Erythroblast (primary cell): ENCODE data around the gene LRP1.

Source experiments
- DNase-seq, 2 experiments: peaks; one replicate each; lab custom pipeline; 2025; lab: John Stamatoyannopoulos, UW
- GATA1 ChIP-seq: IDR thresholded peaks from 2 replicates; pipeline ENCODE4 v1.6.1; 2011; ENCODE audit warnings: low read depth, mild to moderate bottlenecking, control low read depth, low read length, moderate library complexity
- POLR2A ChIP-seq: IDR thresholded peaks from 2 replicates; pipeline ENCODE4 v1.6.1; 2011; ENCODE audit warnings: mild to moderate bottlenecking, low read length

The LRP1 gene

DNA sequence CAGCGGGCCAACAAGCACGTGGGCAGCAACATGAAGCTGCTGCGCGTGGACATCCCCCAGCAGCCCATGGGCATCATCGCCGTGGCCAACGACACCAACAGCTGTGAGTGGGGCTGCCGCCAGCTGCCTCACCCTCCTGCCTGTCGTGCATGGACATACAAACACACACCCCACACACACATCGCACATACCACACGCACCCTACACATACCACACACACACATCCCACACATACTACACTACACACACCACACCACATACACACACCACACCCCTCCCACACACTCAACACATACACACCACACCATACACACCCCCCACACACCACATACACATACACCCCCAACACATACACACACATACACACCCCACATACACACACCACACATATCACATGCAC, 63.1 kb downstream of the LRP1 start:
- TF ChIP-seq GATA1 (no peak), POLR2A (no peak)
- DNase-seq: peak; percentile 12 to 40

DNA sequence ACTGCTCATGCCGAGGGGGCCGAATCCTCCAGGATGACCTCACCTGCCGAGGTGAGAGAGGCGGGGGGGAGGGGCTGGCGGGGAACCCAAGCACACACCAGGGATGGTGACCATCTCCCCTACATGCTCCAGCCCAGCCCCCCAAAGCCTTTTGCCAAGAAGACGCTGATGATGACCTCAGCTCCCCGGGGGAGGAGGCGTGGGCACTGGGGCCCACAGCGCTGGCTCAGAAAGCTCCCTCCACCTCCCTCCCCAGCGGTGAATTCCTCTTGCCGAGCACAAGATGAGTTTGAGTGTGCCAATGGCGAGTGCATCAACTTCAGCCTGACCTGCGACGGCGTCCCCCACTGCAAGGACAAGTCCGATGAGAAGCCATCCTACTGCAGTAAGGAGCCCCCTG, 64.6 kb downstream of the LRP1 start:
- DNase-seq: no peak
- TF ChIP-seq POLR2A (no peak), GATA1 (no peak)

DNA sequence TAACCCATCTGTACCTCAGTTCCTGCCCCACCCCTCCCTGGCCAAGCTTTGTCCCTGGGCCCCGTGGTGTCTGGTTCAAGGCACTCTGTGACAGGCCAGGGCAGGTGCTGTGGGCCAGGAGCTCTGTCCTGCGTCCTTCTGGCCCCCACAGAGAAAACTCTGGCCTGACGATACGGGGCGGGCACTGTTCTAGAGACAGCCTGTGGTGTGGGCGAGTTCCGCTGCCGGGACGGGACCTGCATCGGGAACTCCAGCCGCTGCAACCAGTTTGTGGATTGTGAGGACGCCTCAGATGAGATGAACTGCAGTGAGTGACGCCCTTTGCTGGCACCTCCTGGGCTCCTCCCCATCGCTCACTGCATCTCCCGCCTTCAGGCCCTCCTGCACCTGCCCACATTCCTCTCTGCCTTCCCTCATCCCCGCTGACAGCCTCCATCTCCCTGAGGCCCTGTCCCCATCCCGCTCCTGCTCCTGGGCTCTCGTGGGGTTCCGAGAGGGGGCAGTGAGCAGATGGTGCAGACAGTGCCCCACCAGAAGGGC, 65.5 kb downstream of the LRP1 start:
- DNase-seq: no peak
- TF ChIP-seq GATA1: no peak

DNA sequence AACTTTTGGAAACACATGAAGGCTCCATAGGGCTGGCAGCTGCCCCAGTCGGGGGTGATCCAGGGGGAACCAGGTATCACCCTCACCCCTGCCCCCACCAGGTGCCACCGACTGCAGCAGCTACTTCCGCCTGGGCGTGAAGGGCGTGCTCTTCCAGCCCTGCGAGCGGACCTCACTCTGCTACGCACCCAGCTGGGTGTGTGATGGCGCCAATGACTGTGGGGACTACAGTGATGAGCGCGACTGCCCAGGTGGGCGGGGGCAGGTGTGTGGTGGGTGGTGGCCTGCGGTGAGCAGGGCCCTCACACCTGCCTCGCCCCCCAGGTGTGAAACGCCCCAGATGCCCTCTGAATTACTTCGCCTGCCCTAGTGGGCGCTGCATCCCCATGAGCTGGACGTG, 66.0 kb downstream of the LRP1 start:
- no peak for DNase-seq
- no peak for TF ChIP-seq POLR2A
- no peak for TF ChIP-seq GATA1

DNA sequence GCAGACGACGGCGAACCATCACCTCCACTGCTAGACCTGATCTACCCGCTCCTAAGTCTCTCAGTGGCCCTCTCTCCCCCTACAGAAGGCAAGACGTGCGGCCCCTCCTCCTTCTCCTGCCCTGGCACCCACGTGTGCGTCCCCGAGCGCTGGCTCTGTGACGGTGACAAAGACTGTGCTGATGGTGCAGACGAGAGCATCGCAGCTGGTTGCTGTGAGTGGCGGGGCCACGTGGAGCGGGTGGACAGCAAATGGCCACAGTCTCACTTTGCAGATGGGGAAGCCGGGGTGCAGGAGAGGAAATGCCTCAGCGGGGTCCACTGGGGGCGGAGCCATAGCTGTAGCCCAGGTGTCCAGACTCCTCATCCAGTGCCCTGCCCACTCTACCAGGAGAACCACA, 66.9 kb downstream of the LRP1 start:
- TF ChIP-seq POLR2A (no peak), GATA1 (no peak)
- DNase-seq: no peak

DNA sequence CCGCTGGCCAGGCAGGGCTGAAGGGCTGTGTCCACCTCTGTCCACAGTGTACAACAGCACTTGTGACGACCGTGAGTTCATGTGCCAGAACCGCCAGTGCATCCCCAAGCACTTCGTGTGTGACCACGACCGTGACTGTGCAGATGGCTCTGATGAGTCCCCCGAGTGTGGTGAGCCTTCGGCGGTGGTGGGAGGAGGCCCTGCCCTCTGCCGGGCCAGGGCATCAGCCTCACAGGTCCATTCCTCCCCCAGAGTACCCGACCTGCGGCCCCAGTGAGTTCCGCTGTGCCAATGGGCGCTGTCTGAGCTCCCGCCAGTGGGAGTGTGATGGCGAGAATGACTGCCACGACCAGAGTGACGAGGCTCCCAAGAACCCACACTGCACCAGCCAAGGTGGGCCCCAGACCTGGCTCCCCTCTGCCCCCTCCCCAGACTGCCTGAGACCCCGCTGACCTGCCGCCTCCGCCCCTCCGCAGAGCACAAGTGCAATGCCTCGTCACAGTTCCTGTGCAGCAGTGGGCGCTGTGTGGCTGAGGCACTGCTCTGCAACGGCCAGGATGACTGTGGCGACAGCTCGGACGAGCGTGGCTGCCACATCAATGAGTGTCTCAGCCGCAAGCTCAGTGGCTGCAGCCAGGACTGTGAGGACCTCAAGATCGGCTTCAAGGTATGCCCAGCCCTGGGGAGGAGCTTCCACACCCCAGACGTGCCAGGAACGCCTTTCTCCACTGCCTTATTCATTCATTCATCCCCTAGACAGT, 67.5 kb downstream of the LRP1 start:
- TF ChIP-seq GATA1 (no peak), POLR2A (no peak)
- no peak for DNase-seq

DNA sequence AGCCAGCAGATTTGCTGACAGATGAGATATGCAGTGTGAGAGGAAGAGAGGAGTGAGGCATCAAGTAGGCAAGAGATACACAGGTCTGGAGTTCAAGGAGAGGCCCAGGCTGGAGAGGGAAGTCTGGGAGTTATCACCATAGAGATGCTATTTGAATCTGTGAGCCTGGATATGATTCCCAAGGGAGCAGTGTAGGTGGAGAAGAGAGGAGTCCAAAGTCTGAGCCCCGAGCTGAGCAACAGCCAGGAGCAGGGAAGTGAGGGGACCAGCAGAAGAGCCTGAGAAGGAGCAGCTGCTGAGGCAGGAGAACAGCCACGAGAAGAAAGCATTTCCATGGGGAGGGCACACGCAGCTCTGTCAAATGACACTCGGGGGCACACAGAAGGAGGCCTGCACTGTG, 68.2 kb downstream of the LRP1 start:
- DNase-seq: no peak
- no peak for TF ChIP-seq GATA1
- no peak for TF ChIP-seq POLR2A

DNA sequence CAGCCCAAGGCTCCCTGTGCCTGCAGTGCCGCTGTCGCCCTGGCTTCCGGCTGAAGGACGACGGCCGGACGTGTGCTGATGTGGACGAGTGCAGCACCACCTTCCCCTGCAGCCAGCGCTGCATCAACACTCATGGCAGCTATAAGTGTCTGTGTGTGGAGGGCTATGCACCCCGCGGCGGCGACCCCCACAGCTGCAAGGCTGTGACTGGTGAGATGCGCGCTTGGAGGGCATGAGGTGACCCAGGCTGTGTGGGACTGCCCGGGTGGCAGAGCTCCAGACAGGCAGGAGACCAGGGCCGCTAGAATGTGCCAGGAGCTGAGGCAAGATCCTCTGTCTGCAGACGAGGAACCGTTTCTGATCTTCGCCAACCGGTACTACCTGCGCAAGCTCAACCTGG, 68.7 kb downstream of the LRP1 start:
- no peak for DNase-seq
- TF ChIP-seq GATA1: no peak
- TF ChIP-seq POLR2A: no peak

DNA sequence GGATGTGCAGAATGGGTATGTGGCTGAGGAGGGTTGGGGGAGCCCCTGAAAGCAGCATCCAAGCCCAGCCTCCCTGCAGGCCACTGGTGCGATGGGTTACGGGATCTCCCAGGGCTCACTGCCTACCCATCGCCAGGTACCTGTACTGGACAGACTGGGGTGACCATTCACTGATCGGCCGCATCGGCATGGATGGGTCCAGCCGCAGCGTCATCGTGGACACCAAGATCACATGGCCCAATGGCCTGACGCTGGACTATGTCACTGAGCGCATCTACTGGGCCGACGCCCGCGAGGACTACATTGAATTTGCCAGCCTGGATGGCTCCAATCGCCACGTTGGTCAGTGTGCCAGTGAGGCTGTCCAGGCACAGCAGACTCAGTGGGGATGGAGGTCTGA, 70.0 kb downstream of the LRP1 start:
- DNase-seq: no peak
- TF ChIP-seq POLR2A: no peak
- TF ChIP-seq GATA1: no peak

DNA sequence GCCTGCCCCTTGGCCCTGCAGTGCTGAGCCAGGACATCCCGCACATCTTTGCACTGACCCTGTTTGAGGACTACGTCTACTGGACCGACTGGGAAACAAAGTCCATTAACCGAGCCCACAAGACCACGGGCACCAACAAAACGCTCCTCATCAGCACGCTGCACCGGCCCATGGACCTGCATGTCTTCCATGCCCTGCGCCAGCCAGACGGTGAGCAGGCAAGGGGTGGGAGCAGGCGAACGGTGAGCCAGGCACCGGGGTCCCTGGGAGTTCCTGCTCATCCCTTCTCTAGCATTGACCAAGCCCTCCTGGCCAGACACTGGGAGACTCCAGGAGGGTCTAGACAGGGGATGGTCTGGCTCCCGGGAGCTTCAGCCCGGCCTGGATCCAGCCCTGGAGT, 70.9 kb downstream of the LRP1 start:
- DNase-seq: no peak

DNA sequence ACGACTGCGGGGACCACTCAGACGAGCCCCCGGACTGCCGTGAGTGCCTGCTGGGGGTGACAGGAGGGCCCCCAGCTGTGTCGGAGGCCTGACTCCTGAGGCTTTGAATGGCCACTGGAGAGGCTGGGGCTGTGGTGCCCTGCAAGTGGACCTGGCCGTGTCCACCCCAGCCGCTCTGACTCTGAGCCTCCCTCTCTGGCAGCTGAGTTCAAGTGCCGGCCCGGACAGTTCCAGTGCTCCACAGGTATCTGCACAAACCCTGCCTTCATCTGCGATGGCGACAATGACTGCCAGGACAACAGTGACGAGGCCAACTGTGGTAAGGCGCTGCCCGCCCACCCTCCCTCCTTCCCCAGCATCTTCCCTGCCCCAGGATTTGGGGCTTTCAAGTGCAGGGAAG, 72.2 kb downstream of the LRP1 start:
- DNase-seq: no peak
- TF ChIP-seq GATA1: no peak
- no peak for TF ChIP-seq POLR2A

More for the DNA sequence above, 70.9 kb downstream of the LRP1 start:
- TF ChIP-seq GATA1 (no peak), POLR2A (no peak)

DNA sequence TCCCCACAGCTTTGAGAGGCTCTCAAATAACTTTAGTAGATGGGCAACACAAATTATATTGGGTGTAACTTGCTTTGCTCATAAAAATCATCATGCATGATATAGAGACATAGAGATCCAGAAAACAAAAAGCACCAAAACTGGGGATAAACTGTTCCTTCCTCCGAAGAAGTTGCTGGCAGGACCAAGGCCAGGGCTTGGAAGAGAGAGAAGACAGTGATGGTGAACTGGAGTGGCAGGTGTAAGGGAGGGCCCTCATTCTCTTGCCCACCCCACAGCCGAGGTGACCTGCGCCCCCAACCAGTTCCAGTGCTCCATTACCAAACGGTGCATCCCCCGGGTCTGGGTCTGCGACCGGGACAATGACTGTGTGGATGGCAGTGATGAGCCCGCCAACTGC, 72.9 kb downstream of the LRP1 start:
- no peak for DNase-seq
- TF ChIP-seq GATA1: no peak
- TF ChIP-seq POLR2A: no peak

DNA sequence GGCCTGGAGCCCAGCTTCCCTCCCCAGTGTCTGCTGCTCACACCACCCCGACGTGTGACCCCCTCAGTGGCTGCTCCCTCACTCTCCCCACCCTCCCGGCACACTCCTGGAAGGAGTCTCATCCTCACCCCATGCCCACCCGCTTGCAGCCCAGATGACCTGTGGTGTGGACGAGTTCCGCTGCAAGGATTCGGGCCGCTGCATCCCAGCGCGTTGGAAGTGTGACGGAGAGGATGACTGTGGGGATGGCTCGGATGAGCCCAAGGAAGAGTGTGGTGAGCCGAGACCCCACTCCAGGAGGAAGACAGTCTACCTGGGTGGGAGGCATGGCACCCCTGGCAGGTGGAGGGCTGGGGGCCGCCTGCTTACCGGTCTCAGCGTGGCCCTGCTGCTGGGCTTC, 73.3 kb downstream of the LRP1 start:
- no peak for DNase-seq
- TF ChIP-seq POLR2A: no peak
- no peak for TF ChIP-seq GATA1

DNA sequence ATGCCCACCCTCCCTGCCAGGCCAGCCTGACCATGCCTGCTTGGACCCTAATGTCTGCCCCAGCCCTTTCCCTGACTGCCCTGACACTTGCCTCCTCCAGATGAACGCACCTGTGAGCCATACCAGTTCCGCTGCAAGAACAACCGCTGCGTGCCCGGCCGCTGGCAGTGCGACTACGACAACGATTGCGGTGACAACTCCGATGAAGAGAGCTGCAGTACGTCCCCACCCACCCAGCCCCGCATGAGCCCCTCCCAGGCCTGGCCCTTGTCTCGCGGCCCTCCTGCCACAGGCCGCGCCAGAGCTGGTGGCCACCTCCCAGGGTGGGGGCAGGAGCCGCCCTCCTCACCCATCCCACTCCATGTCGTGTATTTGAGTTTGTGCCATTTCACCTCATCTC, 74.0 kb downstream of the LRP1 start:
- TF ChIP-seq POLR2A: no peak
- TF ChIP-seq GATA1: no peak
- no peak for DNase-seq

DNA sequence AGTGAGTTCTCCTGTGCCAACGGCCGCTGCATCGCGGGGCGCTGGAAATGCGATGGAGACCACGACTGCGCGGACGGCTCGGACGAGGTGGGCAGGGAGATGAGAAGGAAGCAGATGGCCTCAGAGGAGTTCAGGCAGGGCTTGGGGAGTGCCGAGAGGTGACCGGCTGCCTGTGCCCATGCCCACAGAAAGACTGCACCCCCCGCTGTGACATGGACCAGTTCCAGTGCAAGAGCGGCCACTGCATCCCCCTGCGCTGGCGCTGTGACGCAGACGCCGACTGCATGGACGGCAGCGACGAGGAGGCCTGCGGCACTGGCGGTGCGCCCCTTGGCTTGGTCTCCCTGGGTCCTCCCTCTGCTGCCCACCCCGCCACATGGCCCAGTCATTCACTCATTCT, 74.9 kb downstream of the LRP1 start:
- no peak for DNase-seq
- no peak for TF ChIP-seq POLR2A
- no peak for TF ChIP-seq GATA1

DNA sequence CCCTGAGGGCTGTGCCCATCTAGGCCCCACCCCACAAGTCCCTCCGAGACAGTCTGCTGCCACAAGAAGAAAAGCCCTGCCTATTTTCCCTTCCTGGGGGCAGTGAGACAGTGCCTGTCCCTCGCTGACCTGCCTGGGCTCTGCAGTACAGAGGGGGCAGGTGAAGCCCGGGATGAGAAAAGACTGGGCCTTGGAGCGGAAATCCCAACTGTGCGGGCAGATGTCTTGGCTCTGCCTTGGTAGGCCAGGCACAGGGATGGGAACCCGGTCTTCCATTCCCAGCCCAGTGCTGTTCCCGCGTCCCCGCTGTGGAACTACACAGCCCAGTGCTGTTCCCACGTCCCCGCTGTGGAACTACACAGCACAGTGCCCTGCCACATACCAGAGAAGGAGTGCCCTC, 75.5 kb downstream of the LRP1 start:
- DNase-seq: no peak
- no peak for TF ChIP-seq POLR2A
- no peak for TF ChIP-seq GATA1
